Measurements from ENCODE around the gene PAH. TPM values are rescaled to one million over a fixed set of nuclear protein-coding genes. Genes with fewer than 3 reads are reported as not detected.
"Not testable (repeated sequence)": the region's sequence is repeated elsewhere in the genome, so short reads cannot be mapped to it uniquely, and the experiment has no call there.

The PAH gene
- total RNA-seq, 1 donor from 2014 or later: not detected

- Histone ChIP-seq H3K4me3 (no peak overlapping the region), H3K36me3 (no peaks in the 10 kb centered on the region), H3K27me3 (peaks cover 4% of the 10 kb centered on the region), H3K9me3 (no peaks in the 10 kb centered on the region), H3K4me1 (no peaks in the 10 kb centered on the region), H3K27ac (no peak overlapping the region)
- no peak for TF ChIP-seq CTCF (IDR thresholded peaks at IDR 0.05)
- ATAC-seq (no peak), DNase-seq (no peak)
- intact Hi-C loops (cut with DNase I): no loop called here
Measured at GRCh38 chr12:102833687-102834441, 83.2 kb downstream of the PAH start.

GRCh38 chr12:102832826-102833225, 84.2 kb downstream of the PAH start:
- H3K4me3 ChIP-seq; intact Hi-C loops (cut with DNase I); H3K4me1 ChIP-seq; H3K36me3 ChIP-seq; H3K27me3 ChIP-seq; DNase-seq; H3K27ac ChIP-seq; H3K9me3 ChIP-seq; ATAC-seq: not testable (repeated sequence)

- H3K4me3 ChIP-seq: no peak overlapping the region
- H3K27me3 ChIP-seq: peaks cover 23% of the 10 kb centered on the region
- DNase-seq: peak; percentile 73
- intact Hi-C loops (cut with DNase I): no loop called here
- no peaks in the 10 kb centered on the region for H3K4me1 ChIP-seq
- no peaks in the 10 kb centered on the region for H3K9me3 ChIP-seq
- no peak for TF ChIP-seq CTCF (IDR thresholded peaks at IDR 0.05)
- ATAC-seq: peak; percentile 67
- H3K27ac ChIP-seq: no peak overlapping the region
- no peaks in the 10 kb centered on the region for H3K36me3 ChIP-seq
Measured at GRCh38 chr12:102824218-102824835, 92.7 kb downstream of the PAH start.

- no peak for DNase-seq
- no peak for TF ChIP-seq CTCF (IDR thresholded peaks at IDR 0.05)
- Histone ChIP-seq H3K4me3 (no peak overlapping the region), H3K27ac (no peak overlapping the region), H3K27me3 (peaks cover 23% of the 10 kb centered on the region), H3K36me3 (no peaks in the 10 kb centered on the region), H3K4me1 (no peaks in the 10 kb centered on the region), H3K9me3 (no peaks in the 10 kb centered on the region)
- intact Hi-C loops (cut with DNase I): no loop called here
- ATAC-seq: no peak
Measured at GRCh38 chr12:102821149-102821548, 95.9 kb downstream of the PAH start.

- Histone ChIP-seq H3K27ac (no peak overlapping the region), H3K4me1 (no peaks in the 10 kb centered on the region), H3K36me3 (no peaks in the 10 kb centered on the region), H3K4me3 (no peak overlapping the region), H3K9me3 (no peaks in the 10 kb centered on the region), H3K27me3 (no peaks in the 10 kb centered on the region)
- peak; percentile 54 for TF ChIP-seq CTCF (IDR thresholded peaks at IDR 0.05)
- peak; percentile 83 for ATAC-seq
- DNase-seq: no peak
- intact Hi-C loops (cut with DNase I): no loop called here
Measured at GRCh38 chr12:102816816-102817434, 100.1 kb downstream of the PAH start.

All from upper lobe of right lung (tissue), 1 donor.